Esophagus muscularis mucosa (tissue), 3 donors: ENCODE results near the gene ANKRD33B.

Experiments used
- CTCF ChIP-seq, 3 experiments: fragments of 200-600 bp in 2 of 3; fragments of 450-650 bp in 1 of 3; sonication (generic) in 2 of 3; IDR thresholded peaks; one replicate each; pipeline ENCODE4 v1.5.1; 2017 to 2019; ENCODE audit warnings: antibody characterized with exemption in 3 of 3, mild to moderate bottlenecking in 2 of 3, moderate library complexity in 1 of 3
- EP300 ChIP-seq: sonication (generic); formaldehyde crosslinking; IDR thresholded peaks from one replicate; pipeline ENCODE4 v1.6.1; 2017; ENCODE audit warnings: antibody characterized with exemption

GRCh38 chr5:10627160-10627701 is 63.4 kb downstream of the ANKRD33B start:
- TF ChIP-seq CTCF (IDR thresholded peaks at IDR 0.05): no peak
- no peak for TF ChIP-seq EP300
